NCI-H748 (cell line): ENCODE results near the gene TBCK.
A peak's percentile ranks its signal among the peaks of the same experiment; 100 is the strongest.

ENCODE experiments used
- DNase-seq: peaks from one replicate; lab custom pipeline; 2025; ENCODE audit not compliant: unreplicated experiment; lab: John Stamatoyannopoulos, UW

Gene TBCK

DNA sequence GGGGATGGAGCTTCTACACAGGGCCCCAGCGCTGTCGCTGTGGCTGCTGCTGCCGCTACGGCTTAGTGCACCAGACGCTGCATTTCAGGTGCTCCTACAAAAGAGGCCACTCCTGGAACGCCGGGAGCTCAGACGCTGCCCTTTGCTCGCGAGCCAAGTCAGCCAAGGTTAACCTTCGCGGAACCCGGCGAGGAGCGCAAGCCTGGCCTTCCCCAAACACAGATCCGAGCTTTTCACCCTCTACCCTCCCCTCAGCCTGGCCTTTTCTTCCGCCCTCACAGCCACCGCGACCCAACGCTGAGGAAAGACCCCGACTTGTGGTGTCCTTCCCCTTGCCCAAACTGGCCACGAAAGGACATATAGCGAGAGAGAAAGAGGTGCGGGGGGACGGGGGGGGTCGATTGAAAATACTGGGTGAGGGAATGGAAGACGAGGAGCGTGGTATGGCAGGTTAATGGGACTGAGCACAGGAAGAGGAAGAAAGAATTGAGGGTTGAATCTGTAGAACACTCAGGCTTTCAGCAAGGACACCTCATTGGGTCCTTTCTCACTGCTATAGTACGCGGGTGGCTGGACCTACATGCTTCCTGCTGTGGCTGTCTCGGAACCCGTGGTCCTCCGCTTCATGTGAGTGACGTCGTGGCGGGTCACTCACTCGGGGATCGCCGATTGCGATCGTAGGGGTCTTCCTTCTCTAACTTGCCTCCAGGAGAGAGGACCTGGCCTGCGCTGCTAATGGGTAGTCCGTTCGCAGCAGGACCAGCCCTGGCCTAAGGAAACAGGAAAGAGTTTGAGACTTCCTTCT, at the start of gene TBCK, which contains the start of gene AIMP1:
Gene TBCK, minus strand, starts transcription at position 242 of the 805 bp plus-strand sequence. CDS start 7,249 bp downstream, outside the sequence.
Gene AIMP1, plus strand, starts transcription at position 583 of the 805 bp plus-strand sequence. CDS start 8,460 bp downstream, outside the sequence.
- peak; percentile 86 for DNase-seq

DNA sequence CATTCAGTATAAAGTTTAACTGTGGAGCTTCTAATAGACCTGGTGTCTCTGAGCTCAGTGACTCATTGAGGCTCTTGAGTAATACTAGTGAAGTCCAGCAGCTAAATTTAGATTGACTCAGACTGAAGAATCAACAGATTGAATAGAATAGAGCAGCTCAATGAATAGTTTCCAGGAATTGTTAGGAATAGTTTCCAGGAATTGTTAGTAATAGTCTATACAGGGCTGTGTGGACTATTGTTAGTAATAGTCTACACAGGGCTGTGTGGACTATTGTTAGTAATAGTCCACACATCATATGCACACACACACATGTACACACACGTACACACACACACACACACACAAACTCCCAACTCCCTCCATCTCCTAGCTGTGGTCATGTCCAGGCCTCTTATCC, 49.6 kb upstream of the TBCK start:
- no peak for DNase-seq

DNA sequence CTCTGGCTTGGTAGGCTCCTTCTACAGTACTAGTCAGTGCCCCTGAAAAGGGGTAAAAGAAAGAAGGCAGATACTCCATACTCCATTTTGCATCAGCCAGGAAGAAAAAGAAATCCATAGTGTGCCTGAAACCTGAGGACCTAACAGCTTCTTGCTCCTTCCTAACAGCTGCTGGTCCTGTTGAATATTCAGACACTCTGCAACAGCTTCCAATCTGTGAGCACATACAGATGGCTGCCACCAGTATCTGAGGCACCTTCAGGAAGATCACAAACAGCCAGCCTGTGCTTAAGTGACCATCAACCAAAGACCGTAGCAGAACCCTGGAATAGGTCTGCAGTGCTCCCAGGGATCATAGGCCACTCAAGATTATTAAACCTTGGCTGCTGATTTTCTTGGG, 48.3 kb upstream of the TBCK start:
- no peak for DNase-seq

DNA sequence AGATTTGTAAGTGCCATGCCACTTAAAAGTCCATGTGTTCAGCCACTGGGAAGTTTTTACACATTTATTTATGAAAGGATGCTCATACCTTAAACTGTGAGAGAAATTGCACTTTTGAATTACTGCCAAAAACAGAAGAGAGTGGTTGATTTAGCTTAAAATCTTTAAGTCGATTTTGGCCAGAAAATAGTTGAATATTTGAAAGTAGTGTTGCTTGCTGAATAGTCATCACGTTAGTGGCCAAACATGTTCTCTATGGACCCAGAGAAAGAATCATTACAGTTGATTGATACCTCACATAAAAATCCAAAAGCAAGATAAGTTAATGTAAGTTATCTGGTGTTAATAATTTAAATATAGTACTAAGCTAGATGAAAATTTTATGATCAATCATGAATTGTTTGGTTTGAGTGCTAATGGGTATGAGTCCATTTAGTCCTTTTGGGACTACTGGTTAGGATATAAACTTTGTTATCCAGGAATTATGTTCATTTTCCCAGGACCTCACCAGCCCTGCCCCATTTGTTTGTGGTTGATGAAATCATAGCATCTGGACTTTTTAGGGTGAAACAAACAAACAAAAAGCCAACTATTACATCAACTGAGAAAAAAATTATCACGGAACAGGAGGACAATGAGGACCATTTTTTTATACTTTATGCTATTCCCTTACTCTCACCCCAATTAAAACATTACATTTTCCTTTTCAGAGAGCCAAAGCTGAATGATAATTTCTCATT, 46.2 kb upstream of the TBCK start:
- no peak for DNase-seq

DNA sequence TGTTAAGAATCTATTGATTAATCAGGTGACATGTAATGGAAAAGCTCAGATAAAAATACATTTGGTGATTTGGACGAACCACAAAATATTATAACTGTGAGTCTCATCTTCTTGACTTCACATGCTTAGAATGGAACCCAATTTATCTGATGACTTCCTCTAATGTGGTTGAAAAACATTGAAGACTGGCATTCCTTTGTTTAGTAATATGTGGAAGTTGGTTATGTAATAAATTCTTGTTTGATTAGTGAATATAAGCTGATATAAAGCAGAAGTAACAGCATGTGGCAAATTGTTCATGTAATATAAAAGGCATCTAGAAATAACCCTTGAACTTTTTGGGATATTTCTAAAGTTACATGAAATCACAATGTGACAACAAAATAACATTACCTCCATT, 42.9 kb upstream of the TBCK start:
- no peak for DNase-seq

DNA sequence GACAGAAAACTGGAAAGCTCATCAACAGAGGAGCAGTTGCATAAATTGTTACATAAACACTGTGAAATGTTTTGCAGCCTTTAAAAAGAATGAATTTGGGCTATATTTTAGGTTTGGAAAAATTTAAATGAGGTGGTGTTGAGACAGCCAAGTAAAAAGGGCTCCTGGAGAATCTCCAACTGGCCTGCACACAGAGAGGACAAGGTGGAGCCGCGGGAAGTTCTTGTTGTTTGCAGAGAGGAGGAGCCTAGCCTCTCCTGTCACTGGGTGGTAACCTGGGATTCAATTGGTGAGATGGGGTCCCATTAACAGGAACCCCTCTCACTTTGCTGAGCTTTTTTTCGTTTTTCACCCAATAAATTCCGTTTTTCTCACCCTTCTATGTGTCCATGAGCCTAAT, 39.2 kb upstream of the TBCK start:
- no peak for DNase-seq

DNA sequence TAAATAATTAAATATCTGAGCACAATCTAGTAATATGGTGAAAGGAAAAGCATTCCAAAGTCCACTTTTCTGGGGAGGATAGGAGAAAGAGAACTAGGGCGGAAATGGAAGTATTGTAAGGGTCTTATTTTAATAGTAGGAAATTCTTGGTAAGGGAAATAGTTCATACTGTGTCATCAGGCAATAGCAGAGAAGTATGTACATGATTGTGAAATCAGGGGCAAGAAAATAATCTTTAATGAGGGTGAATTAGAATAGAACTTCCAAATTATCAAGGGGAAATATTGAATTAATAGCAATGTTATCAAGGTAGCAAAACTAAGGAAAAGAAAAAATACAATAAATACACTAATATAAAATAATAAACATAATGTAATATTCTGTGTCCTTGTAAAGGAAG, 37.8 kb upstream of the TBCK start:
- DNase-seq, result no peak

DNA sequence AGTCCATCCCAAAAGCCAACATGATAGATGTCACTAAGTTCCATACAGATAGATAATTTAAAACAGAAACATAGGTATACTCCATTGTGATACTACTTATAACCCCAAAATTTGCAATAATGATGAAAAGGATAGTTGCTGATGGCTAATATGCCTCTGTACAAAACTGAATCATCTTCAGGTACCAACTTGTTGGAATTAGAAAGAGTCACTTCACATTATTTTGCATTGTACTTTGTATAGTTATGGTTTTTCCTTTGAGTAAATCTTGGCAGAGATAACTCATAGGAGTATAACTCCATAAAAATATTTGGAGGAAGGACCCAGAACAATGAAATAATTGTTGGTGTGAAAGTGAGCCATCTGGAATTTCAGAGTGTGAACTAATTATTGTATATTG, 35.0 kb upstream of the TBCK start:
- no peak for DNase-seq

DNA sequence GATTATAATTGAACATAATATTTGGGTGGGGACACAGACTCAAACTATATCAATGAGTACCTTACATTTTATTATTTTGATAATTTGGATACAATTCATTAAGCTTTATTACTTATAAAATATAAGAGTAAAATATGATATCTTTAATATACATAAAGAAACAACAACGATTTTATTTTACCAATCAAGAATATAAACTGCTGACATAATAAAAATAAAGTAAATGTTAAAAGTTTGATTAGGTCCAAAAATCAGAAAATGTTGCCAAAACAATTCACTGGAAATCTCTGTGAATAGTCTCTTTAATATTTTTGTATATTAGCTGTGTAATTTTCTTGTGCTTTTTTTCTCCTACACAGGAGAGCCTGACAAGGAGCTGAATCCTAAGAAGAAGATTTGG, 31.2 kb upstream of the TBCK start:
- DNase-seq, result no peak

DNA sequence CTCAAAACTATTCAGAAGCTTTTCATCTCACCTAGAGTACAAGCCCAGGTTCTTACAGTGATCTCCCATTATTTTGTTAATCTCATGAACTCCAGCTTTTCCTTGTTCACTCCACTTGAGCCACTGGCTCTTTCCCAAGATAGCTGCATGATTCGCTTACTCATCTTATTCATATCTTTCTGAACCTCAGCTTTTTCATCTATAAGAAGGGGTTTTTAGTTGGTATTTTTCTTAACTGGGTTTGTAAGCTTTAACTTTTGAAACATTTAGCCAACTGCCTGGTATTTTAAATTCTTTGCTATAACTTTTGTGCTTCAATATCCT, 28.6 kb upstream of the TBCK start:
- DNase-seq, result no peak

DNA sequence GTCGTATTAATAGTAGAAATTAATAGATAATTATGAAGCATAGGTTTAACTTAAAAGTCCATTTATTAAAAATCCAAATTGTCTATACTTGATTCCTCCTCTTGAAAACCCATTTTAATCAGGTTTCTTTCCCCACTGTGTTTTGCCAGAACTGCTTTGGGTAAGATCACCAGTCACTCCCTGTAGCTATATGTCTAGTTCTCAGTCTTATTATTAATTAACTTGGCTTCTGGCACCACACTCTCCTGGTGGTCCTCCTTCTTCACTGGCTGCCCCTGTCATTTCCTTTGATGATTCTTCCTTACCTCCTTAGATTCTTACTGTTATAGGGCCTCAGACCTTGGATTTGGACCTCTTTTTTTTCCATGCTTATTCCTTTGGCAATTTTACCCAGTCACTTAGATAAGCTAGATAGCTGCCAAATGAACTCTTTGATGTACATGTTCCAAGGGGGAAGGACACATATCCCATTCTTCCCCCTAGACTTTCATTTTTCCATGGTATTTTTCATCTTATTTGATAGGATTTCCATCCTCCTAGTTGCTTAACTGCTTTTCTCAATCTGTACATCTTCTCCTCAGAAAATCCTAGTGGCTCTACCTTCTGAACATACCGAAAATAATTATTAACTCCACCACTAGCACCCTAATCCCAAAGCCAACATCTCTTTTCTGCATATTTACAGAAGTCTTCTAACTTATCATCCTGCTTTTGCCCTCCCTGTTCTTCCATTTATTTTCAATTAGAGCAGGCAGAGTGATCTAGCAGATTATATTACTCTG, 28.0 kb upstream of the TBCK start:
- DNase-seq, result no peak

DNA sequence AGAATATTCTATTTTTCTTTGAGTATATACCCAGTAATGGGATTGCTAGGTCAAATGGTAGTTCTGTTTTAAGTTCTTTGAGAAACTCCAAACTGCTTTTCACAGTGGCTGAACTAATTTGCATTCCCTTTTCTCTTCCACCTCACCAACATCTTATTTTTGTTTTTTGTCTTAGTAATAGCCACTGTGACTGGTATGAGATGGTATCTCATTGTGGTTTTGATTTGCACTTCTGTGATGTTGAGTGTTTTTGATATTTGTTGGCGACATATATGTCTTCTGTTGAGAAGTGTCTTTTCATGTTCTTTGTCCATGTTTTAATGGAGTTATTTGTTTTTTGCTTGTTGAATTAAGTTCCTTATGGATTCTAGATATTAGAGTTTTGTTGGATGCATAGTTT, 24.8 kb upstream of the TBCK start:
- no peak for DNase-seq

DNA sequence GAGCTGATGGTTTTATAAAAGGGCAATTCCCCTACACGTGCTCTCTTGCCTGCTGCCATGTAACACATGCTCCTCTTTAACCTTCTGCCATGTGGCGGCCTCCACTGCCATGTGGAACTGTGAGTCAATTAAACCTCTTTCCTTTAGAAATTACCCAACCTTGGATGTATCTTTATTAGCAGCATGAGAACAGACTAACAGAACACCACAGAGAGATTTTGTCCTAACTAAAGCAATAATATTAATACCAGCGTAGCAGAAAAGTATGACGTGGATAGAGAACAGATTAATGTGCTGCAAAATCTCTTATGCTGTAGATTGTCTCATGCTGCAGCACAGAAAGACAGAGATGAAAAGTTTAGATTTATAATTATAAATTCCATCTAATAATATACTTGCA, 23.4 kb upstream of the TBCK start:
- no peak for DNase-seq

DNA sequence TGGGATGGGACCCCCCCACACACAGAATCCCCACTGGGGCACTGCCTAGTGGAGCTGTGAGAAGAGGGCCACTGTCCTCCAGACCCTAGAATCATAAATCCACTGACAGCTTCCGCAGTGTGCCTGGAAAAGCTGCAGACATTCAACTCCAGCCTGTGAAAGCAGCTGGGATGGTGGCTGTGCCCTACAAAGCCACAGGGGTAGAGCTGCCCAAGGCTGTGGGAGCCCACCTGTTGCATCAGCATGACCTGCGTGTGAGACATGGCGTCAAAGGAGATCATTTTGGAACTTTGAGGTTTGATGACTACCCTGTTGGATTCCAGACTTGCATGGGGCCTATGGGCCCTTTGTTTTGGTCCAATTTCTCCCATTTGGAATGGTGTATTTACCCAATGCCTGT, 22.7 kb upstream of the TBCK start:
- DNase-seq, result no peak

DNA sequence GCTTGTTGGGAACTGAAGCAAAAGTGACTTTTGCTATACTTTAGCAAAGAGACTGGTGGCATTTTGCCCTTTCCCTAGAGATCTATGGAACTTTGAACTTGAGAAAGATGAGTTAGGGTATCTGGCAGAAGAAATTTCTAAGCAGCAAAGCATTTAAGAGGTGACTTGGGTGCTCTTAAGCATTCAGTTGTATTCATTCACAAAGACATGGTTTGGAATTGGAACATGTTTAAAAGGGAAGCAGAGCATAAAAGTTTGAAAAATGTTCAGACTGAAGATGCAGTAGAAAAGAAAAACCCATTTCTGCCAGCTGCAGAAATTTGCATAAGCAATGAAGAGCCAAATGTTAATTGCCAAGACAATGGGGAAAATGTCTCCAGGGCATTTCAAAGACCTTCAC, 21.9 kb upstream of the TBCK start:
- no peak for DNase-seq

DNA sequence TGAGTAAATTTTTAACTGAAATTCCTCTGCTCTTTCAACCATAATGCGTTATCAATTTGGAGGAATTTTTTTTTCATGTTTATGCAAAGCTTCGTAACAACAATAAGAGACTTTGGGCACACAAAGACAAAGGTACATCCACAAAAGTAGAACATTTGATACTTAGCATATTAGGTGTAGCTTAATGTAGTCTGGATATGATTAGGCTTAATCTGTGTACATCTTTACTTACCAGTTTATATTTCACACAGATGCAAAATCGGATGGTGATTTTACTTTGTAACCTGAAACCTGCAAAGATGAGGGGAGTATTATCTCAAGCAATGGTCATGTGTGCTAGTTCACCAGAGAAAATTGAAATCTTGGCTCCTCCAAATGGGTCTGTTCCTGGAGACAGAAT, 20.6 kb upstream of the TBCK start:
- DNase-seq, result no peak

DNA sequence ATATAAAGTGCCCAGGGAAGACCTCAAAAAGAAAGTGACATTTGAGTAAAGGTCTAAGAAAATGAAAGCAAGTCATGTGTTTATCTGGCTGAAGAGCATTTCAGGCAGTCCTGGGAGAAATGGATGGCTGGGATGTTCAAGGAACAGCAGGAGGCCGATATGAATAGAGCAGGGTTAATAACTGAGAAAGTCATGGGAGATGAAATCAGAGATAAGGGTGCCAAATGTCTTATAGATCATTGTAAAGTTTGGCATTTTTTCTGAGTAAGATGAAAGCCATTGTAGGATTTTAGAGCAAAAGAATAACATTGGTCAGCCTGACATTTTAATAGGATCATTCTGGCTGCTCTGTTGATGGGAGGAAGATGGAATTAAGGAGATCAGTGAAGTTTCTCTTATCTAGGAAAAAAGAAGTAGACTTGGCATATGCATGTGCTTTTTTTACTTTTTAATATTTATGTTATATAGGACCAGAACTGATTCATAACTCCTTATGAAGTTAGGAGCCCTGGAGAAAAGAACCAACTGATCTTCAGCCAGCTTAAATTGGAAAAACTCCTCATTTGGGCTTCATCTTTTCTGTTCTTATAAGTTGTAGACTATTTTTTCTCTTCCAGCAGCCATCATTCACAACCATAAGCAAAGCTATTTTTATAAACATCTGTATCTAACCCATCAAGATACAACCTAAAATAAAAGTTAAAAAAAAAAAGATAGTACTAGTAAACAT, 18.9 kb upstream of the TBCK start:
- no peak for DNase-seq

DNA sequence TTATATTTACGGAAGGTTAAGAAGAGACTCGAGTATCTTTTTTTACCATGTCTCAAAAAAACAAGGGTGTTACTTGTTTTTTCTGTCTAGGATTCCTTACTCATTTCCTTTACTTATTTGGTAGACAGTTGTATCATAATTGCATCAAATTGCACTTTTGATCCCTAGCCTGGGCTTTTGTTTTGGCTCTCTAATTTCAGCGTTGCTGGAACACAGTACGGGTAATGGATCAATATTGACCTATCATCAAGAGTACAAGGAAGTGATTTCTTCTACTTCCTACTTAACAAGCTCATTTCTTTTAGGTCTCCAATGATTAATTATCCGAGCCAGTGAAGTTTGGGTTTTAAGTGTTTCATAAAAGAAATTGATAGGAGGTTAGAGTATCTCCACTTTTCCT, 17.2 kb upstream of the TBCK start:
- peak; percentile 1 for DNase-seq

DNA sequence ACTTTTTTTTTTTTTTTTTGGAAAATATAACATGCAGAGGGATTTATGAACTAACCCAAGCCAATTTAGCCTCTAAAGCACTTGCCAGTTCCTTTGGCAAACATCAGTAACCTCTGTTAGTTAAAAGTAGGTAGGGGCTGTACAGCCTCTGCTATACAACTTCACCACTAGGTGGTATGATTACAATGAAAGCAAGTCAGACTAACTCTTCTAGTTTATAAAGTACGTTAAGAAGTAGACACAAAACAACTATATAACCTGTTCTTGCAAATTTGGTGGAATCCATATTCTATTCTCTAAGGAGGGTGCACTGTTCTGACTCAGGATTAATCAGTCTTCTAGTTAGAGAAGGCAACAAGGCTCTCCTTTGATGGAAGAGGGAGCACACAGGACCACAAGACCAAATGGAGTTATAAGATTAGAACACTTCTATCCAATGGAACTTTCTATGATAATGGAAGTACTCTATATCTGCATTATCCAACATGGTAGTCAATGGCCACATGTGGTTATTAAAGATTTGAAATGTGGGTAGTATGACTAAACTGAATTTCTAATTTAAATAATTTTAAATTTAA, 13.1 kb upstream of the TBCK start:
- DNase-seq, result peak; percentile 20

DNA sequence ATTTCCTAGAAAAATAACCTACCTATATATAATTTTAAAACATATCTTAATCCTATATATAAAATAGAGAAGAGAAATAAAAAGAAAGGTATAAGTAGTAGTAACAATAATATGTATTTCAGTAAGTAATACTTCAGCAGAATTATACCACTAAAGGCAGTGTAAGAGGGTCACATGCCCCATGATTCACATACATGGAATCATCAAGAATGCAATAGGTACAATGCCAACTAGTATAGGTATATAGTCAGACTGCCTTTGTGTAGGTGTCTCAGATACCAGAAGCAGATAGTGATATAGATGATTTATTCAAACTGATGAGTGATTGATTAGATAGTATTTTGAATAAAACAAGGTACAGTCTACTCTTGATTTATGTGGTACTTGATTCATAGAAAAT, 9.8 kb upstream of the TBCK start:
- no peak for DNase-seq

DNA sequence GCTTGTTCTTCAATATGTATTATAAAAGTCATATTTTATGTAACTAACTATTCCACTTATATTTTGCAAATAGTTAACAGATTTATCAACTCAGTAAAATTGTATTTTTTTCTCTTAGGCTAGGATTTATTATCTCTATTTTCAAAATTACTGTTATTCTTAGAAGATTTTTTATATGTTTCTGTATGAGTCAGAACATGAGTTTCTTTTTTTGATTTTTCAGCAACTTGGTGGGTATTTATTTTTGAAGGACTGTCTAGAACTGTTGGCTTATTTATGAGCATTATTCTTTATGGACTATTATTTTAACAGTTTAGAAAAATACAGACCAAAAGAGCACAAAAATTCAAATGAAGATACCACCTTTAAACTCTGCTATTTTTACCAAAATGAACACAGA, 7.1 kb upstream of the TBCK start:
- DNase-seq, result no peak
